Measurements from ENCODE around the gene RBBP5. TPM values are rescaled to one million over a fixed set of nuclear protein-coding genes. Genes with fewer than 3 reads are reported as not detected.

Gene RBBP5
- total RNA-seq, 2 experiments from 2014 or later: 14.8 to 15.6 TPM

DNA sequence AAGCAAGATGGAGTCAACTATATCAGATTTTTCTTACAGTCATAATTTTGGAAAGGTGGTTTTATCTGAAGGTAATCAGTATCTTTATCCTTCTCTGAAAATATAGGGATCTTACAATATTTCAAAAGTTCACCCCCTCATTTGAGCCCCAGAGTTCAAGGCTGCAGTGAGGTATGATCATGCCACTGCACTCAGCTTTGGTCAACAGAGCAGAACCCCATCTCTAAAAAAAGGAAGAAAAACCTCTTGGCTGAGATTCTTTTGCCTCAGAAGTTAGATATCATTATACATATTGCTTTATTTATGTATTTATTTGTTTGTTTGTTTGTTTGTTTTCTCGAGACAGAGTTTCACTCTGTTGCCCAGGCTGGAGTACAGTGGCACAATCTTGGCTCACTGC is 11.5 kb upstream of the RBBP5 start:
- TF ChIP-seq, protein P1, sequence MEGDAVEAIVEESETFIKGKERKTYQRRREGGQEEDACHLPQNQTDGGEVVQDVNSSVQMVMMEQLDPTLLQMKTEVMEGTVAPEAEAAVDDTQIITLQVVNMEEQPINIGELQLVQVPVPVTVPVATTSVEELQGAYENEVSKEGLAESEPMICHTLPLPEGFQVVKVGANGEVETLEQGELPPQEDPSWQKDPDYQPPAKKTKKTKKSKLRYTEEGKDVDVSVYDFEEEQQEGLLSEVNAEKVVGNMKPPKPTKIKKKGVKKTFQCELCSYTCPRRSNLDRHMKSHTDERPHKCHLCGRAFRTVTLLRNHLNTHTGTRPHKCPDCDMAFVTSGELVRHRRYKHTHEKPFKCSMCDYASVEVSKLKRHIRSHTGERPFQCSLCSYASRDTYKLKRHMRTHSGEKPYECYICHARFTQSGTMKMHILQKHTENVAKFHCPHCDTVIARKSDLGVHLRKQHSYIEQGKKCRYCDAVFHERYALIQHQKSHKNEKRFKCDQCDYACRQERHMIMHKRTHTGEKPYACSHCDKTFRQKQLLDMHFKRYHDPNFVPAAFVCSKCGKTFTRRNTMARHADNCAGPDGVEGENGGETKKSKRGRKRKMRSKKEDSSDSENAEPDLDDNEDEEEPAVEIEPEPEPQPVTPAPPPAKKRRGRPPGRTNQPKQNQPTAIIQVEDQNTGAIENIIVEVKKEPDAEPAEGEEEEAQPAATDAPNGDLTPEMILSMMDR (IDR thresholded peaks at IDR 0.05): no peak
- Histone ChIP-seq H3K36me3 (ENCODE audit: insufficient read depth, low read length) (no peaks in the 10 kb centered on the region), H3K4me3 (ENCODE audit: low read length) (no peak overlapping the region), H3K27ac (ENCODE audit: low read depth in 1 of 2, low read length in 2 of 2) (no peak overlapping the region), H3K27me3 (ENCODE audit: control insufficient read depth in 1 of 2, insufficient read depth in 2 of 2, low read length in 2 of 2) (no peaks in the 10 kb centered on the region), H3K4me1 (ENCODE audit: insufficient read depth, low read length) (no peaks in the 10 kb centered on the region), H3K9me3 (ENCODE audit: control insufficient read depth in 1 of 2, insufficient read depth in 1 of 2, low read length in 2 of 2) (no peaks in the 10 kb centered on the region)
- intact Hi-C loops (cut with DNase I, micrococcal nuclease): no loop called here
- H3K4me1 Mint-ChIP-seq (ENCODE audit: low read depth): no peaks in the 10 kb centered on the region
- H3K4me3 Mint-ChIP-seq: no peak overlapping the region
- DNase-seq (no peak), ATAC-seq (ENCODE audit: poor library complexity) (no peak)
- H3K27me3 Mint-ChIP-seq: no peaks in the 10 kb centered on the region
- ChIA-PET CTCF (interaction anchor here (1.1 kb wide), 1 partner anchor 8 kb away, joined by 3 read pairs; no protein-coding TSS in a partner anchor), POLR2A (no interaction called here)
- H3K36me3 Mint-ChIP-seq (ENCODE audit: low read depth): no peaks in the 10 kb centered on the region
- no peak overlapping the region for H3K27ac Mint-ChIP-seq
- no peaks in the 10 kb centered on the region for H3K9me3 Mint-ChIP-seq

DNA sequence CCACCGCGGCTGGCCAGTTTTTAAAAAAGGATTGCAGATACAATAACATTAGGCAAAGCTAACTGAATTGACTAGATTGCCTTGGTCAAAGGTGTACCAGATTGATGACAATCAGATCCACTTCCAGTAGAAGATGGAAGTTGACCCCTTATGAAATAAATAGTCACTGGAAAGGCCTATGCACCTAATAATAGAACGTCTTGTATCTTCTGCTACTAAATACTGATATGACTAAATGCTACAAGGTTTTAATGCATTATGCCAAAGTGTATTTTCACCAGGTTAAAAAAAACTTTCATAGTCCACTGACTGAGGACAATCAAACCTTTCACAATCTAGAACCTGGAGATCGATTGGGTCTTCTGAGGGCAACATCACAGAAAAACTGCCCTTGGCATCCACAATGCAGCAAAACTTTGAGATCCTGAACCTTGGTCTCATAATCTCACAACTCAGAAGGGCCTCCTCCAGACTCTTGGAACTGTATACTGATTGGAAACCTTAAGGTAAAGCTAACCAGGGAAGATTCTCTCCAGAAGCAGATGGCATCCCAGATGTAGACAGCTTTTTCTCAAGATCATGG is 7.8 kb upstream of the RBBP5 start:
- Mint-ChIP-seq H3K9me3 (no peaks in the 10 kb centered on the region), H3K27ac (no peak overlapping the region), H3K4me1 (ENCODE audit: low read depth) (no peaks in the 10 kb centered on the region), H3K4me3 (no peak overlapping the region), H3K27me3 (no peaks in the 10 kb centered on the region), H3K36me3 (ENCODE audit: low read depth) (no peaks in the 10 kb centered on the region)
- Histone ChIP-seq H3K27ac (ENCODE audit: low read depth in 1 of 2, low read length in 2 of 2) (no peak overlapping the region), H3K4me3 (ENCODE audit: low read length) (no peak overlapping the region), H3K27me3 (ENCODE audit: control insufficient read depth in 1 of 2, insufficient read depth in 2 of 2, low read length in 2 of 2) (no peaks in the 10 kb centered on the region), H3K36me3 (ENCODE audit: insufficient read depth, low read length) (no peaks in the 10 kb centered on the region), H3K9me3 (ENCODE audit: control insufficient read depth in 1 of 2, insufficient read depth in 1 of 2, low read length in 2 of 2) (no peaks in the 10 kb centered on the region), H3K4me1 (ENCODE audit: insufficient read depth, low read length) (no peaks in the 10 kb centered on the region)
- ChIA-PET POLR2A (no interaction called here), CTCF (interaction anchor here (1.2 kb wide), 1 partner anchor 12 kb away, joined by 4 read pairs; no protein-coding TSS in a partner anchor)
- intact Hi-C loops (cut with DNase I, micrococcal nuclease): loop anchor here in 1 of 2 experiments (10.0 kb wide), 1 partner anchor 645 kb away; the partner anchor contains the start of gene RAB29
- TF ChIP-seq, protein P1 (IDR thresholded peaks at IDR 0.05): no peak
- ATAC-seq (ENCODE audit: poor library complexity) (no peak), DNase-seq (no peak)

DNA sequence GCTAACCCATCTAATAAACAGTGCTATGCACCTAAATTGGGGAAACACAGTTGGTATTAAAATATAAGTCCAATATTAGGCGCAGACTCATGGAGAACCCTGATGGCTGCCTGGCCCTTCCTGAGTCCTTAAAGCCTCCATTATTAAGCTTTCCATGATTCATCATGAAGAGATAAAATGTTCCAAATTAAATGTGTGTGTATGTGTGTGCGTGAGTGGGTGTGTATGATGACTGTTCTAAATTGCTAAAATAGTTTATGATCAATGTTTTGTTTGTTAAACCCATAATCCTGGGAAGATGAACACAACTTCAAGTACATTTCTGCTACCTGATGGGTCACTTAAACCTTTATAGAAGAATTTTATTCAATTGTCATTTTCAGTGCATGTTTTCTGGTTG is 6.3 kb upstream of the RBBP5 start:
- TF ChIP-seq, protein P1 (IDR thresholded peaks at IDR 0.05): no peak
- H3K27ac ChIP-seq (ENCODE audit: low read depth in 1 of 2, low read length in 2 of 2): no peak overlapping the region
- H3K36me3 Mint-ChIP-seq (ENCODE audit: low read depth): no peaks in the 10 kb centered on the region
- no peak overlapping the region for H3K4me3 Mint-ChIP-seq
- CTCF ChIA-PET: interaction anchor here (1.2 kb wide), 1 partner anchor 13 kb away, joined by 4 read pairs; no protein-coding TSS in a partner anchor
- peaks cover 3% of the 10 kb centered on the region for H3K4me1 ChIP-seq (ENCODE audit: insufficient read depth, low read length)
- H3K9me3 Mint-ChIP-seq: no peaks in the 10 kb centered on the region
- no peaks in the 10 kb centered on the region for H3K27me3 ChIP-seq (ENCODE audit: control insufficient read depth in 1 of 2, insufficient read depth in 2 of 2, low read length in 2 of 2)
- H3K9me3 ChIP-seq (ENCODE audit: control insufficient read depth in 1 of 2, insufficient read depth in 1 of 2, low read length in 2 of 2): no peaks in the 10 kb centered on the region
- intact Hi-C loops (cut with DNase I, micrococcal nuclease): loop anchor here in 1 of 2 experiments (10.0 kb wide), 1 partner anchor 647 kb away; the partner anchor contains the start of gene RAB29
- H3K27ac Mint-ChIP-seq: no peak overlapping the region
- no peaks in the 10 kb centered on the region for H3K27me3 Mint-ChIP-seq
- DNase-seq (no peak), ATAC-seq (ENCODE audit: poor library complexity) (no peak)
- H3K4me3 ChIP-seq (ENCODE audit: low read length): no peak overlapping the region
- H3K36me3 ChIP-seq (ENCODE audit: insufficient read depth, low read length): no peaks in the 10 kb centered on the region
- POLR2A ChIA-PET: no interaction called here
- peaks cover under 1% of the 10 kb centered on the region for H3K4me1 Mint-ChIP-seq (ENCODE audit: low read depth)

Data from CD4-positive, alpha-beta T cell (primary cell).